HG03469 (cell line): ENCODE results near the gene SLC2A4RG.
"Not testable (repeated sequence)": the region's sequence is repeated elsewhere in the genome, so short reads cannot be mapped to it uniquely, and the experiment has no call there.

Source experiments
- ATAC-seq: cut with Tn5 transposase; IDR thresholded peaks from one replicate; pipeline ENCODE4 v1.9.1; 2021; ENCODE audit warnings: mild to moderate bottlenecking, moderate library complexity, moderate number of reproducible peaks; ENCODE audit not compliant: unreplicated experiment

Gene SLC2A4RG

GRCh38 chr20:63772781-63773518, 33.4 kb downstream of the SLC2A4RG start:
- ATAC-seq = no peak

GRCh38 chr20:63773571-63774241, 34.1 kb downstream of the SLC2A4RG start:
- no peak for ATAC-seq

- ATAC-seq = no peak
Measured at GRCh38 chr20:63774306-63774705, 34.7 kb downstream of the SLC2A4RG start.

GRCh38 chr20:63775096-63775978, 35.8 kb downstream of the SLC2A4RG start:
- no peak for ATAC-seq

- ATAC-seq = not testable (repeated sequence)
Measured at GRCh38 chr20:63776875-63777274, 37.3 kb downstream of the SLC2A4RG start.

GRCh38 chr20:63777614-63778013, 38.0 kb downstream of the SLC2A4RG start:
- ATAC-seq = no peak

- ATAC-seq = no peak
Measured at GRCh38 chr20:63778034-63778752, 38.6 kb downstream of the SLC2A4RG start.

DNA sequence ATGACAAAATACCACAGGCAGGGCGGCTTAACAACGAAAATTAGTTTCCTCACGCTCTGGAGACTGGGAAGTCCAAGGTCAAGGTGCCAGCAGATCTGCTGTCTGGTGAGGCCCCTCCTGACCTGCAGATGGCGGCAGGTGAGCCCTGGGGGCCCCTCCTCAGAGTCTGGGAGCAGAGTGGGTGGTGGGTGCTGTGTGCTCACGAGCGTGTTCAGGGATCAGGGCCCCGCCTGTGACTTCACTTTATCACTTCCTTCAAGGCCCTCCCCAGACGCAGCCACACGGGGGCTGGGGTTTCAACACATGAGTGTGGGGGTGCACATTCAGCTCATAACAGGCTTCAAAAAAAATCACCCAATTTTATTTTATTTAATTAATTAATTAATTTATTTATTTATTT, 39.3 kb downstream of the SLC2A4RG start:
- no peak for ATAC-seq

GRCh38 chr20:63781181-63781580, 41.6 kb downstream of the SLC2A4RG start:
- no peak for ATAC-seq

DNA sequence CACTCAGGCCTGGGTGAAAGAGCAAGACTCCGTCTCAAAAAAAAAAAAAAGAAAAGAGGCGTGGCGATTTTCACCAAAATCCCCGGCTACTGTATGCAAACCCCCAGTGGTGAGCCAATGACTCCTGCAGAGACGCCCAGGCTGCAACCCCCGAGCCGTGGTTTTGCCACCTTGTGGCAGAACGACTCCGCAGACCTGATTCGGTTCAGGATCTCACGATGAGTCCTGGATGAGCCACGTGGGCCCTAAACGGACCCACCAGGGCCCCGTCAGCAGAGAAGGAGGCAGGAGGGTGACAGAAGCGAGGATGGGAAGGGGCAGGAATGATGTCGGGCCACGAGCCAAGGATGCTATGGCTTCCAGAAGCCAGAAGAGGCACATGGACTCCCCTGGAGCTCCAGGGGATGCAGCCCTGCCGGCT, 42.5 kb downstream of the SLC2A4RG start:
- ATAC-seq = no peak

GRCh38 chr20:63782521-63782971, 43.0 kb downstream of the SLC2A4RG start:
- ATAC-seq = no peak

DNA sequence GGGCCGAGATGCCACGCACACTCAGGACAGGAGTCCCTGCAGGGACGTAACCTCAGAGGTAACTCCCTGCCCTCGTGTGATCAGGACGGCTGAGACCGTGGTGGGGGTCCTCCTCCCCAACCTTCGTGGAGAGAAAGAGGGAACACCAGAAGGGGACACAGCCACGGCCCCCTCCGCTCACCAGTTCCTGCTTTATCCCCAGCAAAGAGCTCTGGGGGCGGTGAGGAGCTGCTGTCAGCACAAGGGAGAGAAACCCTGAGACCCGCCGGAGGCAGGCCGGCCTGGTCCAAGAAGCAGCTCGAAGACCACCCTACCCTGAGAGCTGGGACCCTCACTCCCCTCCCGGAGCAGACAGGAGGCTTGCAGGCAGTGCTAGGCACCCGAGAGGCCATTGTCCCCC, 44.4 kb downstream of the SLC2A4RG start:
- ATAC-seq = no peak

DNA sequence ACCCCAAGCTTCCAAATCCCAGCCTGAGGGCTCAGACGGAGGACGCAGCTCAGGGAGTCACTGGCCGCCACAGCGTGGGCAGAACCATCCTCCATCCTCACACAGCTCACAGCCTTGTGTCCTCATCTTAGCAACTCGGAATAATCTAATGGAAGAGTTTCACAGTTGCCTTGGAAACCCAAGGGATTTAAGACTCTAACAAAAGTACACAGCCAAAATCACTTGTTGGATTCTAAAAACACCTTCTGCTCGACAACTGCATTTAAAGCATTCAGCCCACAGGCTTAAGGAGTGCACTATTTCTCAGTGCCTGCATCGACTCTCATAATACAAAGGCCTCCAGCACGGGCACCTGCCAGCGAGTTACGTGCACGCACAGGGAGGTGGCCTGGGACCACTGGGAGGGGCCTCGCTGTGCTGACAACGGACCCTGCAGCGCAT, 46.1 kb downstream of the SLC2A4RG start:
- no peak for ATAC-seq

DNA sequence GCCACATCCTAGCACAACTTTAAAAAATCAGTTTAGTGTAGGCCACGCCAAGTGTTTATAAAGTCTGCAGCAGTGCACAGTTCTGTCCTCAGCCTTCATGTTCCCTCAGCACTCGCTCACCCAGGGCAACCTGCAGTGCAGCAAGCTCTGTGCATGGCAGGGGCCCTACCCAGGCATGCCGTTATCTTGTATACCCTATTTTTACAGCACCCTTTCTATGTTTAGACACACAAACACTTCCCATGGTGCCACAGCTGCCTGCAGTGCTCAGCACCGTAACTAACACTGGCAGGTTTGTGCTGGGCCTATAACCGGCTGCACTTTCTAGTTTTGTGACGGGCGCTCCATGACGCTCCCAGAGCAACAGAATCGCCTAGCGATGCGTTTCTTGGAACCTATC, 47.7 kb downstream of the SLC2A4RG start:
- ATAC-seq = no peak

- no peak for ATAC-seq
Measured at GRCh38 chr20:63787749-63788148, 48.2 kb downstream of the SLC2A4RG start.

- no peak for ATAC-seq
Measured at GRCh38 chr20:63789836-63790571, 50.4 kb downstream of the SLC2A4RG start.

DNA sequence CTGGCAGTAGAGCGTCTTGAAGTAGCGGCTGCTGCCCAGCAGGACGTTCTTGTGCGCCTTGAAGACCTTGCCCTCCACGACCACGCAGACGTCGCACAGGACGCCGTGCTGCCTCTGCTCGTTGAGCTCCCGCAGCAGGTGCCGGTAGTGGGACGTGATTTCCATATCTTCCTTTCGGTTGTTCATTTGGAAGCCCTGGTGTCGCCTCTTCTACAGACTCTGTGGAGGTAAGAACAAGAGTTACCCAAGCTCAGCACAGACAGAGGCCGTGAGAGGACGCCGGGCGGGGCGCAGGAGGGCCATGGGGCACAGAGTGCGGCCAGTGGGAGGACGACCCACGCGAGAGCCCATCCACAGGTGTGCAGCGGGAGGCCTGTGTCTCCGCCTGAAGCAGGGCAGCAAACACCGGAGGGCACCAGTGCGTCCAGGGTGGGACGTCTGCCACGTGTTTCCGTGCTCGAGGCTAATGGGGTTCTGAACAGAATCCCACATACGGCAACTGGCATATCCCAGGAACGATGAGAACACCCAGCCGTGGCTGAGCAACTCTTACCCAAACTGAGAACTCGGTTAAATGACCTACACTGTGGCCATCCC, 51.1 kb downstream of the SLC2A4RG start:
- no peak for ATAC-seq

GRCh38 chr20:63791497-63792156, 52.1 kb downstream of the SLC2A4RG start:
- ATAC-seq = no peak

DNA sequence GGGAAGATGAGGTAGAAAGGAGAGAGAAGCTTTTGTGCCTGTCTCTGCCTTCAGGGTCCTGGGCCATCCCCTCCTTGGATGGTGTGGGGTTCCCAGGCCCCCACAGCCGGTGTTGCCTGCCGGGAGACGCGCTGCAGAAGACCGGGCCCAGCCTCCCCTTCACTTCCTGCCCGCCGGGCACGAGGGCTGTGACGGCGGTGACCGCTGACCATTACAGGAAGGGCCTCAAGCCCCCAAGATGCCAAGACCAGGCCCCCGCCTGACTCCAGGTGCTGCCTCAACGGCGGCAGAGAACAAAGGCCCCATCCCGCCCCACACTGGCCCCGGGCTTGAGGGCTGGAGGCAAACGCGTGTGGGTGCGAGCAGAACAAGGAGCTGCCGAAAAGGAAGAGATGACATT, 53.3 kb downstream of the SLC2A4RG start:
- ATAC-seq = no peak
